ENCODE data around the gene TBX15. TPM values are rescaled to one million over a fixed set of nuclear protein-coding genes. Genes with fewer than 3 reads are reported as not detected.

The TBX15 gene
- total RNA-seq, 4 donors from 2014 or later, result 1.8 to 4.1 (median 3.2) TPM

- DNase-seq (ENCODE audit: low spot score), result no peak
- TF ChIP-seq, protein P1, sequence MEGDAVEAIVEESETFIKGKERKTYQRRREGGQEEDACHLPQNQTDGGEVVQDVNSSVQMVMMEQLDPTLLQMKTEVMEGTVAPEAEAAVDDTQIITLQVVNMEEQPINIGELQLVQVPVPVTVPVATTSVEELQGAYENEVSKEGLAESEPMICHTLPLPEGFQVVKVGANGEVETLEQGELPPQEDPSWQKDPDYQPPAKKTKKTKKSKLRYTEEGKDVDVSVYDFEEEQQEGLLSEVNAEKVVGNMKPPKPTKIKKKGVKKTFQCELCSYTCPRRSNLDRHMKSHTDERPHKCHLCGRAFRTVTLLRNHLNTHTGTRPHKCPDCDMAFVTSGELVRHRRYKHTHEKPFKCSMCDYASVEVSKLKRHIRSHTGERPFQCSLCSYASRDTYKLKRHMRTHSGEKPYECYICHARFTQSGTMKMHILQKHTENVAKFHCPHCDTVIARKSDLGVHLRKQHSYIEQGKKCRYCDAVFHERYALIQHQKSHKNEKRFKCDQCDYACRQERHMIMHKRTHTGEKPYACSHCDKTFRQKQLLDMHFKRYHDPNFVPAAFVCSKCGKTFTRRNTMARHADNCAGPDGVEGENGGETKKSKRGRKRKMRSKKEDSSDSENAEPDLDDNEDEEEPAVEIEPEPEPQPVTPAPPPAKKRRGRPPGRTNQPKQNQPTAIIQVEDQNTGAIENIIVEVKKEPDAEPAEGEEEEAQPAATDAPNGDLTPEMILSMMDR (IDR thresholded peaks at IDR 0.05), result no peak
- no peak for ATAC-seq (ENCODE audit: low FRiP score)
Measured at GRCh38 chr1:118866330-118866729, 121.8 kb downstream of the TBX15 start.

DNA sequence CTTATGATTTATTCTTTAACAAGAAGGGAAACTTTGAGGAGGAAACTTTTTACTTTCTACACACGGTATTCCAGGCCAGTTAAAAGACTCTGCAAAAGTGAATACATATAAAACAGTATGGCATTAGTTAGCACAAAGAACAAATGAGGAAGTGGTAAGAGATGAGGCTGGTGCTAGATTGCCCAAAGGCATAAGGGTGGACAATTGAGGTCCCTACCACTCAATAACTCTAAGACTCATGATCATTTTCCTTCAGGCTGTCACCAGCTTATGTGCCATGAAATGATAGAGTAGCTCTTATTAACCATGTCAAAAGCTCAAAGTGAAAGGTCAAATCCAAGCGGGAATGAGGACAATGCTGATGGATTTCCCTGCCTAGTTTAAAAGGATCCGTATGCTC lies 124.5 kb downstream of the TBX15 start:
- TF ChIP-seq, protein P1 (IDR thresholded peaks at IDR 0.05), result no peak
- no peak for DNase-seq (ENCODE audit: low spot score)
- no peak for ATAC-seq (ENCODE audit: low FRiP score)

DNA sequence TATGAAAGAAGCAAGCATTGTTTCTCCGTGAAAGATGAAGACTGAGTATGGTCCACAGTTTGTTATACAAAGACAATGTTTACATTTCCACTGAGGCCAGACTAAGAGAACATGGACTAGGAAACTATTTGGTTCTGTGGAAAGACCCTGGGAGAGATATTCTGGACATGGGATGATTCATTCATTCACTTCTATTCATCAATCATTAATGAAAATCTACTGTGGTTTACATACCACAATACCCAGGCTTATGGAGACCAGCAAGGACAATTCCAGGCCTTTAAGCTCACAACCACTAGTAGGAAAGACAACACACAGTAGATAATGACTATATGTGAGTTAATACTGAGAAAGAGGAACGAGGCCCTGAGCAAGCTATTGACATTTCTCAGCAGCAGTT lies 125.4 kb downstream of the TBX15 start:
- no peak for DNase-seq (ENCODE audit: low spot score)
- TF ChIP-seq, protein P1 (IDR thresholded peaks at IDR 0.05), result no peak
- ATAC-seq (ENCODE audit: low FRiP score), result no peak

GRCh38 chr1:118861216-118861615 lies 126.9 kb downstream of the TBX15 start:
- DNase-seq (ENCODE audit: low spot score), result no peak
- TF ChIP-seq, protein P1 (IDR thresholded peaks at IDR 0.05), result no peak
- no peak for ATAC-seq (ENCODE audit: low FRiP score)

- no peak for ATAC-seq (ENCODE audit: low FRiP score)
Measured at GRCh38 chr1:118859999-118860398, 128.1 kb downstream of the TBX15 start.

GRCh38 chr1:118846443-118846842 lies 141.7 kb downstream of the TBX15 start:
- DNase-seq (ENCODE audit: low spot score) (no peak), ATAC-seq (ENCODE audit: low FRiP score) (no peak)
- TF ChIP-seq, protein P1 (IDR thresholded peaks at IDR 0.05), result no peak

More at GRCh38 chr1:118859999-118860398, 128.1 kb downstream of the TBX15 start:
- TF ChIP-seq, protein P1 (IDR thresholded peaks at IDR 0.05), result no peak
- DNase-seq (ENCODE audit: low spot score), result no peak

- ATAC-seq (ENCODE audit: low FRiP score) (no peak), DNase-seq (ENCODE audit: low spot score) (no peak)
- TF ChIP-seq, protein P1 (IDR thresholded peaks at IDR 0.05), result no peak
Measured at GRCh38 chr1:118842452-118843201, 145.5 kb downstream of the TBX15 start.
